HEK293 (cell line): ENCODE results near the gene TNFRSF6B.
A peak's percentile ranks its signal among the peaks of the same experiment; 100 is the strongest.

Experiments
- FEZF1 ChIP-seq: fragments of 450-650 bp; formaldehyde crosslinking; IDR thresholded peaks from 2 replicates; pipeline ENCODE4 v1.5.1; 2016; ENCODE audit warnings: missing biosample characterization, missing genetic modification characterization
- GFI1B ChIP-seq: fragments of 450-650 bp; formaldehyde crosslinking; IDR thresholded peaks from 2 replicates; pipeline ENCODE4 v1.5.1; 2016; ENCODE audit warnings: missing biosample characterization, missing genetic modification characterization
- GLI2 ChIP-seq: fragments of 450-650 bp; formaldehyde crosslinking; IDR thresholded peaks from 2 replicates; pipeline ENCODE4; 2017; ENCODE audit warnings: missing biosample characterization, missing genetic modification characterization, low read depth, borderline replicate concordance
- IKZF3 ChIP-seq: fragments of 450-650 bp; IDR thresholded peaks from 2 replicates; pipeline ENCODE4 v1.5.0; 2018; ENCODE audit warnings: missing biosample characterization, mild to moderate bottlenecking, missing genetic modification characterization, moderate library complexity
- KLF8 ChIP-seq: fragments of 450-650 bp; formaldehyde crosslinking; IDR thresholded peaks from 2 replicates; pipeline ENCODE4 v1.5.1; 2016; ENCODE audit warnings: missing biosample characterization, missing genetic modification characterization
- MZF1 ChIP-seq: fragments of 450-650 bp; formaldehyde crosslinking; IDR thresholded peaks from 2 replicates; pipeline ENCODE4 v1.5.1; 2017; ENCODE audit warnings: missing biosample characterization, missing genetic modification characterization, borderline replicate concordance
- OVOL3 ChIP-seq: fragments of 450-650 bp; formaldehyde crosslinking; IDR thresholded peaks from 2 replicates; pipeline ENCODE4 v1.5.1; 2016; ENCODE audit warnings: missing biosample characterization, missing genetic modification characterization
- PBX3 ChIP-seq: sonication (generic); formaldehyde crosslinking; IDR thresholded peaks from 2 replicates; pipeline ENCODE4 v1.8.1; 2022; ENCODE audit warnings: mild to moderate bottlenecking, moderate library complexity, missing genetic modification reagents
- RBAK ChIP-seq: fragments of 450-650 bp; formaldehyde crosslinking; IDR thresholded peaks from 2 replicates; pipeline ENCODE4 v1.5.1; 2016; ENCODE audit warnings: missing biosample characterization, missing genetic modification characterization
- SCRT1 ChIP-seq: fragments of 450-650 bp; formaldehyde crosslinking; IDR thresholded peaks from 2 replicates; pipeline ENCODE4 v1.5.1; 2016; ENCODE audit warnings: missing biosample characterization, missing genetic modification characterization, borderline replicate concordance
- SP7 ChIP-seq: fragments of 450-650 bp; formaldehyde crosslinking; IDR thresholded peaks from 2 replicates; pipeline ENCODE4 v1.5.1; 2016; ENCODE audit warnings: missing biosample characterization, missing genetic modification characterization
- ZBTB11 ChIP-seq: fragments of 450-650 bp; formaldehyde crosslinking; conservative IDR thresholded peaks from 2 replicates; pipeline ENCODE4 v1.5.1; 2016; ENCODE audit warnings: low read depth, missing biosample characterization, missing genetic modification characterization
- ZBTB20 ChIP-seq: fragments of 450-650 bp; formaldehyde crosslinking; IDR thresholded peaks from 2 replicates; pipeline ENCODE4 v1.5.1; 2016; ENCODE audit warnings: missing biosample characterization, missing genetic modification characterization
- ZNF112 ChIP-seq: fragments of 450-650 bp; formaldehyde crosslinking; IDR thresholded peaks from 2 replicates; pipeline ENCODE4 v1.5.0; 2017; ENCODE audit warnings: missing biosample characterization, missing genetic modification characterization
- ZNF133 ChIP-seq: fragments of 450-650 bp; formaldehyde crosslinking; IDR thresholded peaks from 2 replicates; pipeline ENCODE4 v1.5.1; 2016; ENCODE audit warnings: missing biosample characterization, missing genetic modification characterization
- ZNF214 ChIP-seq: fragments of 450-650 bp; formaldehyde crosslinking; IDR thresholded peaks from 2 replicates; pipeline ENCODE4 v1.5.1; 2017; ENCODE audit warnings: missing biosample characterization, mild to moderate bottlenecking, missing genetic modification characterization, borderline replicate concordance
- ZNF302 ChIP-seq: fragments of 450-650 bp; formaldehyde crosslinking; IDR thresholded peaks from 2 replicates; pipeline ENCODE4 v1.5.1; 2016; ENCODE audit warnings: missing biosample characterization, missing genetic modification characterization, low read depth
- ZNF394 ChIP-seq: fragments of 450-650 bp; formaldehyde crosslinking; IDR thresholded peaks from 2 replicates; pipeline ENCODE4 v1.5.1; 2016; ENCODE audit warnings: missing biosample characterization, missing genetic modification characterization, mild to moderate bottlenecking, moderate library complexity, borderline replicate concordance
- ZNF521 ChIP-seq: fragments of 450-650 bp; formaldehyde crosslinking; IDR thresholded peaks from 2 replicates; pipeline ENCODE4 v1.5.1; 2017; ENCODE audit warnings: missing biosample characterization, mild to moderate bottlenecking, missing genetic modification characterization
- ZNF529 ChIP-seq: fragments of 450-650 bp; formaldehyde crosslinking; IDR thresholded peaks from 2 replicates; pipeline ENCODE4 v1.5.1; 2017; ENCODE audit warnings: missing genetic modification characterization, missing biosample characterization; ENCODE audit not compliant: insufficient replicate concordance
- ZNF549 ChIP-seq: fragments of 450-650 bp; IDR thresholded peaks from 2 replicates; pipeline ENCODE4 v1.5.1; 2018; ENCODE audit warnings: missing biosample characterization, missing genetic modification characterization, mild to moderate bottlenecking, inconsistent platforms, moderate library complexity
- ZNF560 ChIP-seq: fragments of 450-650 bp; formaldehyde crosslinking; IDR thresholded peaks from 2 replicates; pipeline ENCODE4 v1.5.1; 2017; ENCODE audit warnings: missing biosample characterization, missing genetic modification characterization, borderline replicate concordance
- ZNF626 ChIP-seq: fragments of 450-650 bp; sonication (Bioruptor Pico); formaldehyde crosslinking; IDR thresholded peaks from 2 replicates; pipeline ENCODE4 v1.5.1; 2018; ENCODE audit warnings: missing biosample characterization, missing genetic modification characterization, inconsistent platforms
- ZNF677 ChIP-seq: fragments of 450-650 bp; IDR thresholded peaks from 2 replicates; pipeline ENCODE4 v1.5.0; 2018; ENCODE audit warnings: missing biosample characterization, mild to moderate bottlenecking, missing genetic modification characterization, moderate library complexity
- ZNF707 ChIP-seq: fragments of 450-650 bp; formaldehyde crosslinking; IDR thresholded peaks from 2 replicates; pipeline ENCODE4 v1.5.1; 2016; ENCODE audit warnings: missing biosample characterization, missing genetic modification characterization
- TF ChIP-seq, protein P1 (sequence below): fragments of 450-650 bp; formaldehyde crosslinking; IDR thresholded peaks from 2 replicates; pipeline ENCODE4 v1.5.0; 2017; ENCODE audit warnings: missing biosample characterization, missing genetic modification characterization, borderline replicate concordance
- TF ChIP-seq, protein P2 (sequence below): fragments of 450-650 bp; formaldehyde crosslinking; IDR thresholded peaks from 2 replicates; pipeline ENCODE4 v1.5.1; 2016; ENCODE audit warnings: missing biosample characterization, missing genetic modification characterization
- TF ChIP-seq, protein P3 (sequence below): fragments of 450-650 bp; formaldehyde crosslinking; IDR thresholded peaks from 2 replicates; pipeline ENCODE4 v1.5.1; 2016; ENCODE audit warnings: missing biosample characterization, missing genetic modification characterization

TNFRSF6B gene

DNA sequence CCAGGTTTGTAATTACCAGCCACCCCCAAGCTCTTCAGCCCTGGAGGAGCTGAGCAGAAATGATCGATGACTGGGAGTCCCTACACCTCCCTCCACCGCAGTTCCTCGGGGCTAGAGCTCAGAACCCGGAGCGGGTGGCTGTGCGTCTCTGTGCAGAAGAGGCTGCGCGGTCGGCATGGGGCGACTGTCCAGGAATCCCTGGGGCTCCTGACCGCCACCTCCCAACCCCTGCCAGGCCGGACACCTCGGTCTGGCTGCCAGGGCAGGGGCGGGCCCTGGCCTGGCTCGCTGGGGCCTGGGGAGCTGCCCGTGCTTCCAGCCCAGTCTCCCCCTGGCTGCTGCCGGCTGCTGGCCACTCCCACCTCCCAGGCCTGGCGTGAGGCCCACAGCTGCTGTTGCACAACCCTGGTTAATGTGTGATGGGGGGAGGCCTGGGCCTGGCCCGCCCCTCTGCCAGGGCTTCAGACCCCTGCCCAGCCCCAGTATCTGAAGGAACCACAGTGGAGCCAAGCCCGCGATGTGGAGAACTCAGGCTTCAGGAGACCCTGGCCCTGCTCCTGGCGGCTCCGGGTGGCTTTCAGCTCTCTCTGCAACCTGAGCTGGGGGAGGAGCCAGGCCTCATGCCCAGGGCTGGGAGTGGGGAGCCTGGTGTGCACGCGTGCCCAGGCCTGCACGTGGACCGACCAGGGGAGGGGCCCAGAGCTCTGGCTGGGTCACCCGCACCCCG is 44.3 kb downstream of the TNFRSF6B start (continued):
- TF ChIP-seq ZNF626 (tag by site-specific recombination) (no peak), SP7 (tag by site-specific recombination) (peak; percentile 66), PBX3 (CRISPR knock-in tag) (no peak), ZNF112 (no peak), GFI1B (no peak), IKZF3 (tag by site-specific recombination) (no peak), ZBTB11 (tag by site-specific recombination) (0 out of 2 replicates have a peak, but pooled peaks have one; percentile 5), GLI2 (tag by site-specific recombination) (no peak), ZNF560 (tag by site-specific recombination) (no peak), ZNF549 (tag by site-specific recombination) (no peak), ZNF302 (tag by site-specific recombination) (no peak), MZF1 (tag by site-specific recombination) (no peak), RBAK (no peak), ZNF529 (tag by site-specific recombination) (no peak), FEZF1 (no peak), KLF8 (tag by site-specific recombination) (peak; percentile 69), ZNF133 (tag by site-specific recombination) (no peak), ZNF707 (tag by site-specific recombination) (no peak), ZNF677 (tag by site-specific recombination) (no peak), ZNF394 (no peak; the same call in 1 of the 2 replicates), ZNF521 (no peak), ZBTB20 (tag by site-specific recombination) (peak; percentile 92; the same call in 1 of the 2 replicates), OVOL3 (tag by site-specific recombination) (no peak), ZNF214 (tag by site-specific recombination) (no peak), SCRT1 (tag by site-specific recombination) (no peak)
- TF ChIP-seq, protein P1, sequence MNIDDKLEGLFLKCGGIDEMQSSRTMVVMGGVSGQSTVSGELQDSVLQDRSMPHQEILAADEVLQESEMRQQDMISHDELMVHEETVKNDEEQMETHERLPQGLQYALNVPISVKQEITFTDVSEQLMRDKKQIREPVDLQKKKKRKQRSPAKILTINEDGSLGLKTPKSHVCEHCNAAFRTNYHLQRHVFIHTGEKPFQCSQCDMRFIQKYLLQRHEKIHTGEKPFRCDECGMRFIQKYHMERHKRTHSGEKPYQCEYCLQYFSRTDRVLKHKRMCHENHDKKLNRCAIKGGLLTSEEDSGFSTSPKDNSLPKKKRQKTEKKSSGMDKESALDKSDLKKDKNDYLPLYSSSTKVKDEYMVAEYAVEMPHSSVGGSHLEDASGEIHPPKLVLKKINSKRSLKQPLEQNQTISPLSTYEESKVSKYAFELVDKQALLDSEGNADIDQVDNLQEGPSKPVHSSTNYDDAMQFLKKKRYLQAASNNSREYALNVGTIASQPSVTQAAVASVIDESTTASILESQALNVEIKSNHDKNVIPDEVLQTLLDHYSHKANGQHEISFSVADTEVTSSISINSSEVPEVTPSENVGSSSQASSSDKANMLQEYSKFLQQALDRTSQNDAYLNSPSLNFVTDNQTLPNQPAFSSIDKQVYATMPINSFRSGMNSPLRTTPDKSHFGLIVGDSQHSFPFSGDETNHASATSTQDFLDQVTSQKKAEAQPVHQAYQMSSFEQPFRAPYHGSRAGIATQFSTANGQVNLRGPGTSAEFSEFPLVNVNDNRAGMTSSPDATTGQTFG (tag by site-specific recombination): no peak
- TF ChIP-seq, protein P2, sequence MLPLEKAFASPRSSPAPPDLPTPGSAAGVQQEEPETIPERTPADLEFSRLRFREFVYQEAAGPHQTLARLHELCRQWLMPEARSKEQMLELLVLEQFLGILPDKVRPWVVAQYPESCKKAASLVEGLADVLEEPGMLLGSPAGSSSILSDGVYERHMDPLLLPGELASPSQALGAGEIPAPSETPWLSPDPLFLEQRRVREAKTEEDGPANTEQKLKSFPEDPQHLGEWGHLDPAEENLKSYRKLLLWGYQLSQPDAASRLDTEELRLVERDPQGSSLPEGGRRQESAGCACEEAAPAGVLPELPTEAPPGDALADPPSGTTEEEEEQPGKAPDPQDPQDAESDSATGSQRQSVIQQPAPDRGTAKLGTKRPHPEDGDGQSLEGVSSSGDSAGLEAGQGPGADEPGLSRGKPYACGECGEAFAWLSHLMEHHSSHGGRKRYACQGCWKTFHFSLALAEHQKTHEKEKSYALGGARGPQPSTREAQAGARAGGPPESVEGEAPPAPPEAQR (tag by site-specific recombination): no peak
- TF ChIP-seq, protein P3, sequence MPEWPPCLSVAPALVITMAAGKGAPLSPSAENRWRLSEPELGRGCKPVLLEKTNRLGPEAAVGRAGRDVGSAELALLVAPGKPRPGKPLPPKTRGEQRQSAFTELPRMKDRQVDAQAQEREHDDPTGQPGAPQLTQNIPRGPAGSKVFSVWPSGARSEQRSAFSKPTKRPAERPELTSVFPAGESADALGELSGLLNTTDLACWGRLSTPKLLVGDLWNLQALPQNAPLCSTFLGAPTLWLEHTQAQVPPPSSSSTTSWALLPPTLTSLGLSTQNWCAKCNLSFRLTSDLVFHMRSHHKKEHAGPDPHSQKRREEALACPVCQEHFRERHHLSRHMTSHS: no peak
